ENCODE data around the gene MOSPD3.

- no peak for TF ChIP-seq ARNTL (CRISPR knock-in tag; IDR thresholded peaks at IDR 0.05; ENCODE audit: borderline replicate concordance, low read depth)
- TF ChIP-seq ZFP3 (CRISPR knock-in tag; IDR thresholded peaks at IDR 0.05) = no peak
- no peak for TF ChIP-seq ZNF565 (CRISPR knock-in tag; conservative IDR thresholded peaks at IDR 0.05; ENCODE audit: low read depth)
- TF ChIP-seq ZNF8 (CRISPR knock-in tag; IDR thresholded peaks at IDR 0.05) = no peak
- no peak for TF ChIP-seq ZC3H10 (CRISPR knock-in tag; IDR thresholded peaks at IDR 0.05)
- TF ChIP-seq RARB (CRISPR knock-in tag; IDR thresholded peaks at IDR 0.05) = no peak
- TF ChIP-seq PPARA (CRISPR knock-in tag; IDR thresholded peaks at IDR 0.05; ENCODE audit: borderline replicate concordance) = no peak
- no peak for TF ChIP-seq ZNF70 (CRISPR knock-in tag; IDR thresholded peaks at IDR 0.05)
- TF ChIP-seq PATZ1 (CRISPR knock-in tag; IDR thresholded peaks at IDR 0.05; ENCODE audit: borderline replicate concordance) = no peak
- TF ChIP-seq TSHZ2 (CRISPR knock-in tag; IDR thresholded peaks at IDR 0.05) = no peak
- TF ChIP-seq ESRRG (CRISPR knock-in tag; IDR thresholded peaks at IDR 0.05) = no peak
Observed at GRCh38 chr7:100576384-100576993, 35.9 kb upstream of the MOSPD3 start.

Measured in SK-N-SH treated with all-trans-retinoic acid at 6 μM for 48 hours (cell line).